Measurements from ENCODE around the gene URI1.
"Not testable (repeated sequence)": the region's sequence is repeated elsewhere in the genome, so short reads cannot be mapped to it uniquely, and the experiment has no call there.

Gene URI1

DNA sequence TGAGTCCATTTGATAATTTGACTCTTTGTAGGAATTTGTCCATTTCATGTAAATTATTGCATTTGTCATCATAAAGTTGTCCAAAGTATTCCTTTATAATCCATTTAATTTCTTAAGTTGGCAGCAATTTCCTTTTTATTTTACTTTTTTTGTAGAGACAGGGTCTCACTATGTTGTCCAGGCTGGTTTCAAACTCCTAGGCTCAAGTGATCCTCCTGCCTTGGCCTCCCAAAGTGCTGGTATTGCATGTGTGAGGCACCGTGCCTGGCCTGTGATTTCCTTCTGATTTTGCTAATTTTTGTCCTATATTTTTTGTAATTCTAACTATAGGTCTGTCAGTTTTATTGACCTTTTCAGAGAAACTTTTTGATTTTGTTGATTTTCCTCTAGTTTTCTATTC lies 84.9 kb downstream of the URI1 start:
- DNase-seq (ENCODE audit: low read depth): no peak

DNA sequence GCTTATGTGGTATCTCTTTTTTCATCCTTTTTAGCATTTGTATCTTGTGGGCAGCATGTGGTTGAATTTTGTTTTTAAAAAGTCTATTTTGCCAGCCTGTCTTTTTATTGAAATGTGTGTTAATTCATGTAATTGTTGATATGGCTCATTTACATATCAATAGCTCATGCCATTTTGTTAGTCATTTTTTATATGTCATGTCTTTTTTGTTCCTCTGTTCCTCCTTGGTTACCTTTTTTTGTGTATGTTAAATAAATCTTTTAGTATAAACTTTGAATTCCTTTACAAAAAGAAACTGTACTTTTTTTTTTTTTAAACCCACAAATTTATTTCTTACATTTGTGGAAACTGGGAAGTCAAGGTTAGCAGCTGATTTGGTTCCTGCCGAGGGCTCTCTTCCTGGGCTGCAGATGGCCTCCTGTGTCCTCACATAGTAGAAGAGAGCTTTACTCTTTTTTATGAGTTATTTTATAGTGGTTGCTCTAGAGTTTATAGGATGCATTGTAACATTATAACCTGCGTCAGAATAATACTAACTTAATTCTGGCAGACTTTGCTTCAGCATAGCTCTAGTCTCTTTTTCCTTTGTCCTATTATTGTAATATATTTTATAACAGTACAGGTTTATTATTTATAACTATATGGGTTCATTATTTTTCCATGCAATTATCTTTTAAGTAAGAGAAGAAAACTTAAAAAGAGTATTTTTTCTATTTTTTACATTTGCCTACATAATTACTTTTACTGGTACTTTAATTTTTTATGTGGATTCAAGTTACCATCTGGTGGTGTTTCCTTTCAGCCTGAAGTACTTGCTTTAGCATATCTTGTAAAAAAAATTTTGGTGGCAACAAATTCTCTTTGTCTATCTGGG lies 86.3 kb downstream of the URI1 start:
- DNase-seq (ENCODE audit: low read depth): no peak

DNA sequence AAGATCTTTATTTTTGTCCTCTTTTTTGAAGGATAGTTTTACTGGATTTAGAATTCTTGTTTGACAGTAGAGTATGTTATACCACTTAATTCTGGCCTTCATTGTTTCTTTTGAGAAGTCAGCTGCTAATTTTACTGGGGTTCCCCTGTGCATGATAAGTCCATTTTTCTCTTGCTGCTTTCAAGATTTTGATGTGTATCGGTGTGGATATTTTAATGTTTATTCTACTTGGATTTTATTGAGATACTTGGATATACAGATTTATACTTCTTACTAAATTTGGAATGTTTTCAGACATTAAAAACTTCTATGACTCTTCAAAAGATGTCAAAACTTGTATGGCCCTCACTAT lies 86.9 kb downstream of the URI1 start:
- DNase-seq (ENCODE audit: low read depth): no peak

- peak; percentile 36 for DNase-seq (ENCODE audit: low read depth)
Measured at GRCh38 chr19:30029721-30030510, 87.9 kb downstream of the URI1 start.

DNA sequence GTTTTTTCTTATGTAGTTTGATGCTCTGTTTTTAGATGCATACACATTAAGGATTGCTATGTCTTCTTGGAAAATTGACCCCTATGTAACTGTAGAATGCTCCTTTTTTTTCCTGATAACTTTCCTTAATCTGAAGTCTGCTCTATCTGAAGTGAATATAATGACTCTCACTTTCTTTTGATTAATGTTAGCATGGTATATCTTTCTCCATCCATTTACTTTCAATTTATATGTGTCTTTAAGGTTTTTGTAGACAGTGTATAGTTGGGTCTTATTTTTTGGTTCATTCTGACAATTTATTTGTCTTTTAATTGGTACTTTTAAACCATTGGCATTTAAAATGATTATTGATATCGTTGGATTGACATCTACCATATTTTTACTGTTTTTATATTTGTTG lies 92.3 kb downstream of the URI1 start:
- no peak for DNase-seq (ENCODE audit: low read depth)

- peak; percentile 48 for DNase-seq (ENCODE audit: low read depth)
Measured at GRCh38 chr19:30036154-30037129, 94.4 kb downstream of the URI1 start.

- DNase-seq (ENCODE audit: low read depth): no peak
Measured at GRCh38 chr19:30037835-30038234, 95.8 kb downstream of the URI1 start.

- not testable (repeated sequence) for DNase-seq (ENCODE audit: low read depth)
Measured at GRCh38 chr19:30041931-30042330, 99.9 kb downstream of the URI1 start.

GRCh38 chr19:30043008-30043407 lies 101.0 kb downstream of the URI1 start:
- not testable (repeated sequence) for DNase-seq (ENCODE audit: low read depth)

- DNase-seq (ENCODE audit: low read depth): no peak
Measured at GRCh38 chr19:30044273-30045248, 102.5 kb downstream of the URI1 start.

DNA sequence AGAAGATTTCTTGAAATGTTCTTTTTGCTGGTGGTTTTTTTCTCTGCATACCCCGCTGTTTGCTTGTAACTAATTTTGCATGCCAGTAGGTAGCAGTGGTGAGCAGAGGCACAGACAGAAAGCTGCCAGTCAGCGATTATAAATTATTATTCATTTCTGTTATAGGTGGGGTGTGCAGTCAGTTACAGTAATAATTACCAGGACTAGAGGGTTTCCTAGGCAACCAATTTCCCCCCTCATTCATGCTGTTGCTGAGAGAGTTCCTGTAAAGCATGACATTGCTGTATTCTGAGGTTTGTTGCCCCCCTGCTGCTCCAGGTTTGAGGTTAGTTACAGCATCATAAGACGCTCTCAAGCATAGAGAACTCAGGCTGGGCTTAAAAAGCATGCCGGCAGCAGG lies 104.5 kb downstream of the URI1 start:
- DNase-seq (ENCODE audit: low read depth): peak; percentile 35

DNA sequence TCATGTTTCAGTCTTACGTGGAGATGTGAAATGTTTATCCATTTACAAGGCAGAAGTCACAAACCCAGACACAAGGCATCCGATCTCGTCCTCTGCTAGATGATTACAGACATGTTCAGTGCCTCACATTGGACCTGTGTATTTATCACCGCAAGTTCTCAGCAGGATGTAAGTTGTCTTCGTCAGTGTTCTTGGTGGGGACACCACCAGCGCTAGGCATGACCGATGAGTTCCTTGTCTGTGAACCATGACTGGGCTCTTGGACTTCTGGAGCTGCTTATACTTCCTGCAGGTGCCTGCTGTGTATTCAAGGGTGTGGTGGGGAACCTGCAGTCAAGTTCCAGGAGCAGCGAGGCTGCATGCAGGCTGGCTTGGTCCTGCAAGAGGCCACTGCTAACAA lies 105.4 kb downstream of the URI1 start:
- DNase-seq (ENCODE audit: low read depth): no peak

DNA sequence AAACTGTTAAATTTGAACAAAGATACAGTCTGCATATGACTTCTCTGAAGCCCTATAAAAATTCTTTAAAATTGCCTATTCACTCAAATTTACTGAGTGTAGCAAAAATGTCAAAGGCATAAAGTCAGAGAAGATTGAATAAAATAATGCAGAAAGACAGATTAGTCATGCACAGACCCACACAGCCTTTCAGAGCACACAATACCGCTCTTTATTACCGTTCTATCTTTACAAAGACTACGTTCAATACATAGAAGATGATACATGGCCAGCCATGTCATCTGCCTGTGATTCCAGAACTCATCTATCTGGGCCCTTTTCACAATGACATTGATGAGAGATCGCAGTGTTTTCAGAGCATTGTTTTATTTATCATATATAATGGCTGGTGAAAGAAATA lies 107.2 kb downstream of the URI1 start:
- no peak for DNase-seq (ENCODE audit: low read depth)

DNA sequence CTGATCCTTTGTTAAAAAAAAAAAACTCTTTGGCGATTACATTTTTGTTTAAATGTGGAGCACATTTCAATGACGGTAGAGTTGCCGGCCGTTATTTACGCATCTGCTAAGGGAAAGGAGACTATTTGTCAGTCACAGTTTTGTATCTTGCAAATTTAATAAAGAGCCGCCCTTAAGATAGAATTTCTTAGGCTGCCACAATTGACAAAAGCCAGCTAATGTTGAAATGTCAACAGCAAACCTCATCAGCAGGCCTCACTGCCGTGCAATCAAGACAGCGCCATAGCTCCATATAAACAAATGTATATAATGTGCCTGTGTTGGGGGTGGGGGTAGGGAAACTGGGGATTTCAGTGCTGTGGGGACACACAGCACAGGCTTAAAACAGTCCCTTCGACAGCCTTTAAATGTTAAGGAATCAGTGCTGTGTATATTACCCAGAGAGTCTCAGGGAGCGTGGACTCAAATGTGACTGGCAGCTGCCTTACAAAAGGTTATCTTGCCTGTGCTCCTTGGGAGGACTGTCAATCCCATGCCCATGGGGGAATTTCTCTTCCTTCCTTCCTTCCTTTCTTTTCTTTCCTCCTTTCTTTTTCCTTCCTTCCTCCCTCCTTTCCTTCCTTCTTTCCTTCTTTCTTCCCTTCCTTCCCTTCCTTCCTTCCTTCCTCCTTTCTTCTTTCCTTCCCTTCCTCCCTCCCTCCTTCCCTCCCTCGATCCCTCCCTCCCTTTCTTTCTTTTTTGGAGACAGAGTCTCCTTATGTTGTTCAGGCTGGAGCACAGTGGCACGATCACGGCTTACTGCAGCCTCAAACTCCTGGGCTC lies 108.0 kb downstream of the URI1 start:
- DNase-seq (ENCODE audit: low read depth): no peak

DNA sequence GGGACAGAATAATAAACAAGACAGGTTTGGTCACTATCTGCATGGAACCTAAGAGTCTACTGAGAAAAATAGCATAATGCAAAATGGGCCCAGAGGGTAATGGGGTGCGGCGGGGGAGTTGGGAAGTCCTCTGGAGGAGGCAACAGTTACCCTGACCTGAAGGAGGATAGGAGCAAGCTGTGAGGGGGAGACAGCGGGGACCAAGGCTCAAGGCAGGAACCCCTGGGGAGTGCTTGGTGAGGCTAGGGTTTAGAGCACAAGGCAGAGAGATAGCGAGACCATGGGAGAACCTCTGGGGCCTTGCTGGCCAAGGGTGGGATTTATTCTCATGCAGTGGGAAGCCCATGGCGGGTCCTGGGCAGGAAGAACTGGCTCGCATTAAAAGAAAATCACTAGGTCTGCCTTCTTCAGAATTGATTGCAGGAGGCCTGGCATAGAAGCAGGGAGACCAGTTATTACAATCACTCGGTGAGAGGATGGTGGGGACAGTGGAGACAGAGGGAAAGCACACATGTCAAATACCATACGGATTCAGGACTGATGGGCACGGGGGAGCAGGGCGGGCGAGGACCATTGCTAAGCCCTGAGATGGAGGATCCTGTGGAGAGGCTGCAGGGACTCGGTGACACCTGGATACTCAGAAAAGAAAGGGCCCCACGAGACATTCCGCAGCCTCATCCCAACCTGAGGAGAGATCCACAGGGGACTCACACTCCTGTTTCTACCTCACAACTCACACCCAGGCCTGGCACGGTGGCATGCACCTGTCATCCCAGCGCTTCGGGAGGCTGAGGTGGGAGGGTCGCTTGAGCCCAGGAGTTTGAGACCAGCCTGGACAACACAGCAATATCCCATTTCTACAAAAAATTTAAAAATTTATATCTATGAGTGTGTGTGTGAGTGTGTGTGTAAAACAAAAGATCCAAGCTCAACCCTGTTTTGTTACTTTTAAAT lies 110.4 kb downstream of the URI1 start:
- DNase-seq (ENCODE audit: low read depth): no peak

- no peak for DNase-seq (ENCODE audit: low read depth)
Measured at GRCh38 chr19:30053558-30053957, 111.5 kb downstream of the URI1 start.

- DNase-seq (ENCODE audit: low read depth): no peak
Measured at GRCh38 chr19:30054210-30054609, 112.2 kb downstream of the URI1 start.

DNA sequence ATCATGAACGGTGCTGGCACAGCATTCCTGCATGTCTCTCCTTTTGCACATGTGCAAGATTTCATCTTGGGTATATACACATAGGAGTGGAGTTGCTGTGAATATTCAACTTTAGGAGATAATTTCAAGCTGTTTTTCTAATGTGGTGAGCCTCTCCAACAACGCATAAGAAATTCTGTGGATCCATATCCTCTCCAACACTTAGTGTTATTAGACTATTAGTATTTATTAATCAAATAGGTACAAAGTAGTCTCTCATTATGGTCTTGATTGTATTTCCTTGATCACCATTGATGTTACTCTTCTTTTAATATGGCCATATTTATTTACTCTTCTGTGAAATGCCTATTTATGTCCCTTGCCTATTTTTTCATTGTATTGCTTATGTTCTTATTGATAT lies 114.5 kb downstream of the URI1 start:
- DNase-seq (ENCODE audit: low read depth): no peak
